WTC11 (cell line): Measurements from ENCODE around the gene COX6B2.

Experiments used
- ATF1 ChIP-seq: sonication (generic); formaldehyde crosslinking; IDR thresholded peaks from 2 replicates; pipeline ENCODE4 v1.8.1; 2023; ENCODE audit warnings: mild to moderate bottlenecking, moderate library complexity, missing genetic modification reagents
- CTCF ChIP-seq: fragments of 200-600 bp; IDR thresholded peaks from 2 replicates; pipeline ENCODE4 v1.8.0; 2022; ENCODE audit warnings: antibody characterized with exemption
- E2F4 ChIP-seq: sonication (generic); formaldehyde crosslinking; IDR thresholded peaks from 2 replicates; pipeline ENCODE4 v1.8.1; 2022; ENCODE audit warnings: low read depth, mild to moderate bottlenecking, moderate library complexity, missing genetic modification reagents, borderline replicate concordance
- FOXP1 ChIP-seq: sonication (generic); formaldehyde crosslinking; IDR thresholded peaks from 2 replicates; pipeline ENCODE4 v1.8.0; 2022; ENCODE audit warnings: missing genetic modification reagents, mild to moderate bottlenecking, moderate library complexity, borderline replicate concordance
- NFYB ChIP-seq: sonication (generic); formaldehyde crosslinking; conservative IDR thresholded peaks from 2 replicates; pipeline ENCODE4 v1.8.0; 2022; ENCODE audit warnings: low read depth, missing genetic modification reagents
- PREB ChIP-seq: sonication (generic); formaldehyde crosslinking; IDR thresholded peaks from 2 replicates; pipeline ENCODE4 v1.8.1; 2022; ENCODE audit warnings: mild to moderate bottlenecking, missing genetic modification reagents, moderate library complexity, borderline replicate concordance
- USF2 ChIP-seq: sonication (generic); formaldehyde crosslinking; IDR thresholded peaks from 2 replicates; pipeline ENCODE4 v1.8.1; 2023; ENCODE audit warnings: mild to moderate bottlenecking, missing genetic modification reagents, moderate library complexity
- ZNF121 ChIP-seq: sonication (generic); formaldehyde crosslinking; IDR thresholded peaks from 2 replicates; pipeline ENCODE4 v1.8.0; 2023; ENCODE audit warnings: missing genetic modification reagents
- ZNF416 ChIP-seq: fragments of 250-450 bp; sonication (Bioruptor Pico); IDR thresholded peaks from 2 replicates; pipeline ENCODE4 v1.9.0; 2021; ENCODE audit warnings: mild to moderate bottlenecking, inconsistent platforms

- TF ChIP-seq USF2 (CRISPR knock-in tag) (no peak), PREB (CRISPR knock-in tag) (no peak), E2F4 (CRISPR knock-in tag) (no peak), FOXP1 (CRISPR knock-in tag) (no peak), ATF1 (CRISPR knock-in tag) (no peak), ZNF416 (CRISPR knock-in tag) (no peak), CTCF (no peak), ZNF121 (CRISPR knock-in tag) (no peak), NFYB (no peak)
Observed at GRCh38 chr19:55316646-55317045, 37.9 kb downstream of the COX6B2 start.
